NCI-H2196 (cell line): ENCODE results near the gene CERT1.
A peak's percentile ranks its signal among the peaks of the same experiment; 100 is the strongest.
"Not testable (repeated sequence)": the region's sequence is repeated elsewhere in the genome, so short reads cannot be mapped to it uniquely, and the experiment has no call there.

ENCODE experiments used
- DNase-seq: peaks from one replicate; lab custom pipeline; 2025; ENCODE audit not compliant: unreplicated experiment; lab: John Stamatoyannopoulos, UW

Gene CERT1

DNA sequence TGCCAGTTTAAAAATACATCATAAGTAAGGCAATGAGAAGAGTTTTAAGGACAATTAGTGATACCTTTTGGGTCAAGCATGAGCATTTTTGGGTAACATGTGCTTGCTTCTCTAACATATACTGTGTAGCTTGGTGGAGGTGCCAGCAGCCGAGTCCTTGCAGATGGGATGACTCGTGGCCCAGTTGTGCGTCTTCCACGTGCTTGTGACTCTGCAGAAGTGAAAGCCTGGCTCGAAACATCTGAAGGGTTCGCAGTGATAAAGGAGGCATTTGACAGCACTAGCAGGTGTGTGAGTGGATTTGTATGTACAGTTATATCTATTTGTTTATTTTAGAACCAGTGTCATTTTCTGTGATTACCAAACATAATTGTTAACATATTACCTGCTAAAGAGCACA, 156.2 kb downstream of the CERT1 start:
- no peak for DNase-seq

DNA sequence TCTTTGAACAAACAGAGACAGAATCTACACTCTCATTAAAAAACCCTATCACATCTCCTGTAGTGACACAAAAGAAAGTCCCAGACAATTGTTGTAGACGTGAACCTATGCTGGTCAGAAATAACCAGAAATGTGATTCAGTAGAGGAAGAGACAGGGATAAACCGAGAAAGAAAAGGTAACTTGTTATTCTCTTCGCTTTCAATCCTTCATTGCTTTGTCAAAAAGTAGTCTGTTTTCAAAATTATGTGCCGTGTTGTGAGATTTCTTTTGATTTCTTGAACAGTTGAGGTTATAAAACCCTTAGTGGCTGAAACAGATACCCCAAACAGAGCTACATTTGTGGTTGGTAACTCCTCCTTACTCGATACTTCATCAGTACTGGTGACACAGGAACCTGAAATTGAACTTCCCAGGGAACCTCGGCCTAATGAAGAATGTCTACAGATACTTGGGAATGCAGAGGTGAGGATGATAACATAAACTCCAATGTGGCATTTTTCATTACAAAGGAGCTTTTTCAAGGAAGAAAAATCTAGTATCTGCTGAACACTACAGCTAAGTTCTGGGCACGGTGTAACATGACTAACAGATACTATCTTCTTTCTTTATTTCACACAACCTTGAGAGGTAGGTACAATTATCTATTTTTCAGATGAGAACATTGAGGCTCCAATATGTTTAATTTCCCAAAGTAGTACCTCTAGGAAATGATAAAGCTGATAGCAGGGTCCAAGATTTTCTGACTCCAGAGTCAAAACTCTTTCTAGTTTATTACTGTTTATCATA, 160.1 kb downstream of the CERT1 start:
- DNase-seq: no peak

DNA sequence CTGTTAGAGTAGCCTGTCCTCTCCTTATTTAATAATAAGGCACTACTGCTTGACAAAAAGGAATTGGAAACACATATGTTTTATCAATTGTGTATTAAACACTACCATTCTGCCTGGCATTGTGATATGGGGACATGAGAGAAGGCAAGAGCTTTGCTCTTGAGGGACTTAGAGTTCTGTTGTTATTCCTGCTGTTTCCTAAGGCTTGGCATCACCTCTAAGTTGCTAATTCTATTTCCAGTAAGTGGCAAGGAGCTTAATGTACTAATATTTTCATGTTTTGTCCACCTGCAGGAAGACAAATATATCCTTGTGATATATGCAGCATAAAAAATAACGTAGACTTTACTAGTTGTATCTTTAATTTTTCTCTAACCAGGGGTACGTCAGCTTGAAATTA, 161.8 kb downstream of the CERT1 start:
- DNase-seq: no peak

- no peak for DNase-seq
Observed at GRCh38 chr5:75348241-75348640, 163.2 kb downstream of the CERT1 start.

DNA sequence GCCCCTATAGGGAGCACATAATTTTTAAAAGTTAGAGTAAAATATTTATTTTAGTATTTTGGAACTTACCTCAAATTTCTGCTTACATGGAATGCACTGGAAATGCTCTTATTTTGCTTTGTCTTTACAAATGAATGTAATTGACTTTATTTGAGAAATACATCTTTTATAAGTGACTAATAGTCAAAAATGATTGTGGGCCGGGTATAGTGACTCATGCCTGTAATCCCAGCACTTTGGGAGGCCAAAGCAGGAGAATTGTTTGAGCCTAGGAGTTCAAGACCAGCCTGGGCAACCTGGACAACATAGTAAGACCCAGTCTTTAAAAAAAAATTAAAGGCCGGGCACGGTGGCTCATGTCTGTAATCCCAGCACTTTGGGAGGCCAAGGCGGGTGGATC, 168.6 kb downstream of the CERT1 start:
- no peak for DNase-seq

DNA sequence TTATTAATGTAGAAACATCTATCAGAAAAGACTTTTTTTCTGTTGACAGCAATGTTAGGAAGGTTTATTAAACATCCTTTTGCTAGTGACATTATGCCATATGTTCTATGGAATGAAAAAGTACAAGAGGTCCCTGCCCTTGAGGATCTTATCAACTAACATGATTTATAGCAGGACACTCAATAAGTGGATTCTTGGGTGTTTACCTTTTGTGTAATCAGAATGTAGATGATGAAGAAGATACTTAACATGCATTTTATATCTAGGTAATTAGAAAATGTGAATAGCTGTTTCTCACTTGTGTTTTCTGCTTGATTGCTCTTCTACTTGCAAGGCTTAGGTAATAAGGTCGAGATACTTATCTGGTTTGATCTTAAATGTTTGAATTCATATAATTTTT, 169.5 kb downstream of the CERT1 start:
- DNase-seq: no peak

DNA sequence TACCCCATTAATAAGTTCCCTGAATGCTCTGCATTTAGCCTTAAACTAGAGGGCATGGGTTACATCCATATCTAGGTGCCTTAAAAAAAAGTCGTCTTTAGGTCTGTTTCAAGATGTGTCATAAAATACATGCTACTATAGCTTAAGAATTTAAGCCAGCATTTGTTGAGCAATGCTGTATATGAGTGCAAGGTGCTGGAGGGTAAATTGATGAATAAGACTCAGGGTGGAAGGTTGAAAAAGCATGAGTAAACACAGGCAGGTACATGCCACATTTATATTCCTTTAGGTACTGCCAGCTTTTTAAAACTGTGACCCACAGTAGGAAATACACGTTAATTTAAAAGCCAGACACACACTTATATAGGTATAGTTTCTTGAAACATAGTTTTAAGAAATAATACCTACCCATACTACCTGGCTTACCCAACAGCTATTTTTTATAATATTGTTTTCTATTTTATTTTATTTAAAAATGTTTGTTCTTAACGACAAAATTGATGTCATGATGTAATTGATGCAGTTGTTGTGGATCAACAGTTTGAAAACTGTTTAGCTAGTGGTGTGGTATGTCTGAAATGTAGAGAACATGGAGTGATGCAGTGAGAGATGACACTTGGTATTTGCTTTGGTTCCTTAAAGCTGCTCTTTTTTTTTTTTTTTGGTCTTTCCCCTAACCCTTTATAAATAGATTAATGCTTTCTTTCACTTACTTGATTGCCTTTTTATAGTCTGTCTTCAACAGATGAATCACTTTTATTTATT, 170.5 kb downstream of the CERT1 start:
- DNase-seq: no peak

- DNase-seq: no peak
Observed at GRCh38 chr5:75338408-75338807, 173.0 kb downstream of the CERT1 start.

GRCh38 chr5:75337366-75338021, 173.9 kb downstream of the CERT1 start:
- no peak for DNase-seq

GRCh38 chr5:75336615-75337336, 174.7 kb downstream of the CERT1 start, which contains the start of gene HMGCR:
TSS of gene HMGCR (plus strand) at chr5:75337220. CDS start at chr5:75342606, 5,386 bp downstream.
- DNase-seq: peak; percentile 90

DNA sequence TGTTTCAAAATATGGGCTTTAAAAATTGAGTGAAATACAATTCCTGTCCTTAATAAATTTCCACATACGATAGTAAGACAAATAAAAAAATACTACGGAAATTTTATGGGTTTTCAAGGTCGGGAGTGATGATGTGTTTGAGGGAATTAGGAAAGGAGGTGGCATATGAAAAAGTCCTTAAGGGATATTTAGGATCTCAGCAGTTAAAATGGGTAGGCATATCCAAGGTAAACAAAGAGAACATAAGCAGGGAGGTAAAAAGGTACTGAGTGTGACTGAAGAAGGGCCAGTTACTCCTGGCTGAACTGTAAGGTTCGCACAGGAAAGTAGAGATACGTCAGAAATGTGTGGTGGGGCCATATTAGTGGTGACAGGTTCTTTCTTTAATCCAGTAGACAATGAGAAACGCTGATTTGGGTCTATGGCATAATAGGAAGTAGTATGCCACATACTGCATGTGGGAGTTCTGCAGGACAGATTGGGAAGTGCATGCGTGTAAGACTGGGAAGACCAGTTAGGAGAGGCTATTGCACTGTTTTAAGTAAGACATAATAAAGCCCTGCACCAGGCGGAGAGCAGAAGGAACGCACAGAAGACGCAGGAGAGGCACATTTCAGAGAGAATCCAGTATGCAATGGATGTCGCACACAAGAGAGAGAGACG, 175.3 kb downstream of the CERT1 start:
- peak; percentile 26 for DNase-seq

DNA sequence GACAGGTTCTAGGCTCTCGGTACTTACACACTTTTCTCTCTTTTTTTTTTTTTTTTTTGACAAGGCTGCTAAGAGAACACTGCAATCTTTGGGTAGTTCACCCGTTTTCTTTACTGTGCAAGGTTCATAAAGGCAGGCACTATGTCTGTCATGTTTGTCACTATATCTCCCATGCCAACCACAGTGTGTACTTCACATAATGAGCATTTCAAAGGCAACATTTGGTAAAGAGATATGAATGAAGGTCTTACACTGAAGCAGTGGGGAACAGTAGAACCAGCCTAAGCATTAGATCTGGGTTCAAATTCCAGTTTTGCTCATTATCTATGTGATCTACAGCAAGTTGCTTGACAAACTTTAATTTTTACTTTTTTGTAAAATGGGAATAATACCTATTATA, 175.9 kb downstream of the CERT1 start:
- DNase-seq: no peak

DNA sequence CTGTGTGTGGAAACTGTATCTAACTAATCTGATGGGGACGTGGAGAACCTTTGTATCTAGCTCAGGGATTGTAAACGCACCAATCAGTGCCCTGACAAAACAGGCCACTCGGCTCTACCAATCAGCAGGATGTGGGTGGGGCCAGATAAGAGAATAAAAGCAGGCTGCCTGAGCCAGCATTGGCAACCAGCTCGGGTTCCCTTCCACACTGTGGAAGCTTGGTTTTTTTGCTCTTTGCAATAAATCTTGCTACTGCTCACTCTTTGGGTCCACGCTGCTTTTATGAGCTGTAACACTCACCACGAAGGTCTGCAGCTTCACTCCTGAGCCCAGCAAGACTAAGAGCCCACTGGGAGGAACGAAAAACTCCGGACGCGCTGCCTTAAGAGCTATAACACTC, 177.0 kb downstream of the CERT1 start:
- not testable (repeated sequence) for DNase-seq

- not testable (repeated sequence) for DNase-seq
Observed at GRCh38 chr5:75333759-75334158, 177.7 kb downstream of the CERT1 start.

GRCh38 chr5:75331095-75332090, 180.0 kb downstream of the CERT1 start:
- no peak for DNase-seq

- DNase-seq: no peak
Observed at GRCh38 chr5:75330404-75330803, 181.0 kb downstream of the CERT1 start.
